GM18858 (cell line): ENCODE data around the gene AP3M1.

Experiments used
- ATAC-seq: cut with Tn5 transposase; IDR thresholded peaks from one replicate; pipeline ENCODE4 v1.9.1; 2021; ENCODE audit not compliant: unreplicated experiment

AP3M1 gene

GRCh38 chr10:74117738-74118137 lies 32.9 kb downstream of the AP3M1 start:
- ATAC-seq: no peak

GRCh38 chr10:74114041-74114448 lies 36.6 kb downstream of the AP3M1 start:
- ATAC-seq: no peak

DNA sequence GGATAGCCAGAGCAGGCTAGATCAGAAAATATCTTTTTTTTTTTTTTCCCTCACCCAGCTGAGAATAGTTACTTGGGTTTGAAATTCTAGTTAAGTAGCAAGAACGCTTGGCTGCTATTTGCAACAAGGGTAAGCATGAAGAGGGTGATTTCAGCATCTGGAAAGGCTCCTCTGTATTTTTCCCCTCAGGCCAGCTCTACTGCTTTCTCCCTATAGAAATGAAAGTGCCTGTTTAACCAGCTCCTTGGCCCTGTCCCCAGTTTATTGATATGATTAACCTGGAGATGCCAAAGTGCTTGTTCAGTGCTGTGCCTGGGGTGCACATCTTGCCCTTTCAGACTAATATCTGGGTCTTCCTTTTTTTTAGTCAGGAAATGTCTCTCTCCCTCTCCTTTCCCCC lies 37.1 kb downstream of the AP3M1 start:
- no peak for ATAC-seq

DNA sequence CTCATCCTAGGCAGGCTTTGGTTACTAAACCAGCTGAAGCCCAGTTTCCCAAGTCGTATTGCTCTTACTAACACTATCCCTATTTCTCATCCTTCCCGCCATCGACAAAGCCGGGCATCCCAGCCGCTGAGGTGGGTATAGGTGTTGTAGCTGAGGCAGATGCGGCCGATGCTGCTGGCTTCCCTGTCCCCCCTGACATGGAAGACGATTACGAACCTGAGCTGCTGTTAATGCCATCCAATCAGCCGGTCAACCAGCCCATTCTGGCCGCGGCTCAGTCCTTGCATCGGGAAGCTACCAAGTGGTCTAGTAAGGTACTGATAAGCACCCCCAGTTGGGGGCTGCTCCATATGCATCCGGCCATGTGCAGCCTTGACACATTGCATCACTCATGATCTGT lies 38.8 kb downstream of the AP3M1 start:
- no peak for ATAC-seq

DNA sequence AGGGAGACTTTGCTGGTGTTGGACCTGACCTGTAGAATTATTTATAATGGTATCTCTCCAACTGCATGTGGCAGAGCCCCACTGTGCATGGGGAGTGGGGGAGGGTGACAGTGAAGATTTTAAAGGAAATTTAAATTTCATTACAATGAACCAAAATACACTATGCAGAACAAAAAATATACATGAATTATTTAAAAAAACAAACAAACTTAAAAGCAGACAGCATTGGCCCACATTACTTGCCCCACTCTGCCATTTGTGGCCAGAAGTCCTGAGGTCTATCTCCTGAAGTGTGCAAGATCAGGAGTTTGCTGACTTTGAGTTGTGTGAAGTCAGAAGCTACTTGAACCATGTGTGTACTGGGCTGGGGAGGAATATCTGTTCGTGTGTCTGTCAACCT lies 40.5 kb downstream of the AP3M1 start:
- ATAC-seq: no peak

- no peak for ATAC-seq
Measured at GRCh38 chr10:74109452-74109851, 41.2 kb downstream of the AP3M1 start.

GRCh38 chr10:74107391-74107790 lies 43.2 kb downstream of the AP3M1 start:
- no peak for ATAC-seq

GRCh38 chr10:74104996-74105395 lies 45.6 kb downstream of the AP3M1 start:
- no peak for ATAC-seq

- no peak for ATAC-seq
Measured at GRCh38 chr10:74104480-74104879, 46.1 kb downstream of the AP3M1 start.

- no peak for ATAC-seq
Measured at GRCh38 chr10:74103560-74104258, 46.9 kb downstream of the AP3M1 start.

GRCh38 chr10:74099836-74100235 lies 50.8 kb downstream of the AP3M1 start:
- no peak for ATAC-seq

DNA sequence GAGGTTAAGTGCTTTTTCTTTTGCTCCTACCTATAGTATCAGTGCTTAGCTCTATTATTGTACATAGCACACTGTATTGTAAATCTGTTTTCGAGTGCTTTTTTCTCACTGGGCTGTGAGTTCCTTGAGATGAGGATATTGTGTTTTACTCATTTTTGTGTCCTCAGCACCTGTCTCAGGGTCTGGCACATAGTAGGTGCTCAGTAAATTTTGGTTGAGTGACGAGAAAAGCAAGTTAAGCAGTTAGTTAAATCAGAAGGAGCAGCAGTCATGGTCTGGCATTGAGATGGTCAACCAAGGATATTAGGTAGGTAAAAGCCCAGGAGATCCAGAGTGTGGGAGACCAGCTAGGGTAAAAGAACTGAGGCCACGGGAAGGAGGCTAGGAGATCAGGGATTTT lies 51.2 kb downstream of the AP3M1 start:
- ATAC-seq: no peak

DNA sequence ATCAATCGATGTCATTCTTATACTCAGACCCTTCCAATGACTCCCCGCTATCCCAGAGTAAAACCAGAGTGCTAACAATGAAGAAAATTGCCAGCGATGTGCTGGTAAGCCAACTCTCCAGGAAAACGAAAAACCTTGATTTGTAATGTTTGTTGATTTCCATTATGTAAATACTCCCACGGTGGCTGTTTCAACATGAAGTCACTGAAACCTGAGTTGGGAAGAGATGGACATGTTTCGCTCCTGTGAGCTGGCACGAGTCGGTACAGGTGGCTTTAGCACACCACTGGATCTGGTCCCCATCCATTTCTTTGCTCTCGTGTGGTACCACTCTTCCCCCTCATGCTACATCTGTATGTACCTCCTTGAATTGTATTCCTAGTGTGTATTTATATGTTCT lies 52.9 kb downstream of the AP3M1 start:
- no peak for ATAC-seq

GRCh38 chr10:74096777-74097176 lies 53.9 kb downstream of the AP3M1 start:
- peak; percentile 85 for ATAC-seq

DNA sequence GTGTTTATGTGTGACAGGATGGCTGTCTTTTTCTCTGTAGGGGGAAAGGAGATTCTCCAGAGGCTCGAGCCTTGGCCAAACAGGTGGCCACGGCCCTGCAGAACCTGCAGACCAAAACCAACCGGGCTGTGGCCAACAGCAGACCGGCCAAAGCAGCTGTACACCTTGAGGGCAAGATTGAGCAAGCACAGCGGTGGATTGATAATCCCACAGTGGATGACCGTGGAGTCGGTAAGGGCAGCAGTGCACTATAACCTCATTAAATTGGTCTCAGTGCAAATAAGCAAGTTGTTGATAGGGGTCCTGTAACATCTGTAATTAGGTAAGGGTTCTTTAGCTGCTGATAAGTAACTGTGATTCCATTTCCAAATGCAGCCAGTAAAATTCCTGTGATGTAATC lies 56.4 kb downstream of the AP3M1 start:
- no peak for ATAC-seq

GRCh38 chr10:74093530-74094164 lies 57.0 kb downstream of the AP3M1 start:
- no peak for ATAC-seq

GRCh38 chr10:74092372-74092771 lies 58.3 kb downstream of the AP3M1 start:
- no peak for ATAC-seq

DNA sequence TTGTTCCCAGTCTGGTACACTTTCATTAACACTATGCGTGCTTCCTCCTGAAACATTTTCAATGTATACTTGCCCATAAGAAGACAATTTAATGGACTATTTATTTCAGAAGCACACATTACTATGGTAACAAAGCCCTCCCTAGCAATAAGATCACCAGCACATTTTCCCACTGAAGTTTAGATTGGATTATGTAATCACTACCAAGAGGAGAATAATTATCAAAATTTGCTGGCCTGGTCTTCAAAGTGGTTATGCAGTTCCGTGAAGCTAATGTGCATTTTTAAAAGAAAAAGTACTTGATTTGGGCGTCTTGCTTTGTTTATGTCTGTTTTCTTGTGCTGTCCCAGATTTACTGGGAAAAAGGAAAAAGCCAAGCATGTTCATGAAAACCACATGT lies 61.9 kb downstream of the AP3M1 start:
- no peak for ATAC-seq

GRCh38 chr10:74086317-74086716 lies 64.3 kb downstream of the AP3M1 start:
- no peak for ATAC-seq

- ATAC-seq: peak; percentile 58
Measured at GRCh38 chr10:74084955-74085354, 65.7 kb downstream of the AP3M1 start.

DNA sequence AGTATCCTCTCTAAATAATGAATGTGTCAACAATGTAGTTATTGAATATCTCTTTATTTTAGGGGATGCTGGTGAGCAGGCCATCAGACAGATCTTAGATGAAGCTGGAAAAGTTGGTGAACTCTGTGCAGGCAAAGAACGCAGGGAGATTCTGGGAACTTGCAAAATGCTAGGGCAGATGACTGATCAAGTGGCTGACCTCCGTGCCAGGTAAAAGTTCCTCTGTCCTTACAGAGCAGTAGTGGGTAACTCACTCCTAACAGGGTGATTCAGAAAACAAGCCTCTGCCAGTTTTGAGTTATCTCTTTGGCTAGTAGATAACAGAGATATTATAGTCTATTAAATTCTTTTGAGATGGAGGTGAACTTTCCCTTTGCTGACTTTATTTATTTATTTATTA lies 67.3 kb downstream of the AP3M1 start:
- ATAC-seq: no peak

- no peak for ATAC-seq
Measured at GRCh38 chr10:74081941-74082718, 68.5 kb downstream of the AP3M1 start.
